IPS-NIHi7 (cell line): Measurements from ENCODE around the gene EEFSEC.

Source experiments
- DNase-seq: peaks from one replicate; pipeline ENCODE4 v3.0.0; 2012; ENCODE audit warnings: mixed read lengths; ENCODE audit errors: extremely low spot score

Gene EEFSEC

GRCh38 chr3:128285967-128286321, 132.7 kb downstream of the EEFSEC start:
- no peak for DNase-seq

- DNase-seq = no peak
Observed at GRCh38 chr3:128286691-128287090, 133.4 kb downstream of the EEFSEC start.

GRCh38 chr3:128287216-128287615, 133.9 kb downstream of the EEFSEC start:
- DNase-seq = no peak

DNA sequence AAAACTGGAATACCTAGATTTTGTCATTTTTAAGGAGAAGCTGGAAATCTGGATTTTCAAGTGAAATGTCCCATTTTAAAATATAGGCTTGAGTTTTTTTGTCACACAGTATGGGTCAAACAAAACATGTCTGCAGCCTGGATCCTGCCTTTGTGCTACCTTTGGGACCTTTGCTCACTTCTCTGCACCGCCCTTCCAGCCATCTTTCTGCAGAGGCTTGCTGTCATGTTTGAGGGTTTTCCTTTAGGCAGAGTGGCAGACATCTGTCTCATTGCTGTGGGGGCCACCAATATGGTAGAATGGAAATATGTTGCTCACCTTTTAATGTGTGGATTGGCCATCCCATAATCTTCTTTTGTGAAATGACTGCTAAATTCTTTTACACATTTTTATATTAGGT, 136.3 kb downstream of the EEFSEC start:
- no peak for DNase-seq

GRCh38 chr3:128290484-128290883, 137.2 kb downstream of the EEFSEC start:
- DNase-seq = no peak

GRCh38 chr3:128293930-128294329, 140.6 kb downstream of the EEFSEC start:
- no peak for DNase-seq

GRCh38 chr3:128294999-128295468, 141.8 kb downstream of the EEFSEC start:
- no peak for DNase-seq

DNA sequence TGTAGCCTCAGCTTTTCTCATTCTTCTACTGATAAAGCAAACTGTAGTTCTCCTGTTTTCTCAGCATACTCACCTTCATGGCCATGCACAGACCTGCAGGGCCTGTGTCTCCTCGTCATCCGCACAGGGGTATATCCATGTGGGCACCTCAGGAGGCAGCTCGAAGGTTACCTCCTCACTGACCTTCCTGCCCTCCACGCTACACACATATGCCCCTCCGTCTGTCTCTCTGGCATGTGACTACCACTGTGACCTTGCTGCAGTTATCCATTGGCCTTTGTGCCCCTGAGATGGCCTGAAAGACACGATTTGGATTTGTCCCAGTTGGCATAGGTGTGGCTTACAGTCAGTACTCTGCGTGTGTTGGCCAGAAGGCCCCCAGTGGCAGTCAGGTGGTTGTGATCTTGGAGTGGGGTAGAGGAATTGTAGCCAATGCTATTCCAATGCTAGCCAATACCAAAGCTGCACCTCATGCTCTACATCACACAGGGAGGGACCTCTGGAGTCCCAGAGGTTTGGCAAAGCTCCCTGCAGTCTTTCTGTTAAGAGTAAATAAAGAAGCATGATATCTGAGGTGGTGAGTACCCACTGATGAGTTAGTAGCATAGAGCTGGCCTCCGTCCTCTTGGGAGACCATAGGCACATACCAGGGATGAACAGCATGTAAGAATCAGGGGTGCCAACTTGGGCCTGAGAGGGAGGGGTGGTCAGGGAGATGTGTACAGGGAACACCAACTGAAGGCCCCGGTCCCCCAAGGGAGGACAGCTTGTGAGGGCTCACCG, 143.4 kb downstream of the EEFSEC start:
- no peak for DNase-seq

DNA sequence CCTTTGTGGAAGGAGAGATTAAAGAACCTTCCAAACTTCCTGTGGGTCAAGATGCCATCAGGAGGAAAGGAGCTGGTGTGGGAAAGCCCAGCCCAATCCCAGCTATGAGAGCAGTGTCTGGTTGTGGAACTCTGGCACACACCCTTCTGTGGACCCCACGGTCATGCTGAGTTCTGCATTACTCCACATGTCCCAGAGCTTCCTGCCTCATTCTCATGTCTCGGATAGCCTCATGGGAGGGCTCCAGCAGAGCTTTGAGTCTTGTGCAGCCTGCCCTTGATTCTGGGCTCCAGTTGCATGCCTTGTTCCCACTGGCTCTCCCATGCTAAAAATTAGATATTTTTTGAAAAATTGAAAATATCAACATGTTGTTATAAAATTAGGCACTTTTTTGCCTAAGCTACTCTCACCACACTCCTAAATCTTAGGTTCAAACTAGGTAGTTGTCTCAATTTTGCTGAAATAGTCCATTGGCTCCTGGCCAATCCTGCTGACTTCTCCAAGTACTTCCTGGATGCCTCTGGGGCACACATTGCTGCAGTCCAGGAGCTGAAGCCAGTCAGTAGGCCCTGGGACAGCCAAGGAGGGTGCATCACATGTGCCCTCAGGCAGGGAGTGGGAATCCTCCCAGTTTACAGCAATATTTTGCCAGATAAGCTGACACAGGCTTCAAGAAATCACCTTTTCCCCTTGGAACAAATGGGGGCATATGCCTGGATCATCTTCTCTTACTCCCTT, 144.3 kb downstream of the EEFSEC start:
- no peak for DNase-seq

DNA sequence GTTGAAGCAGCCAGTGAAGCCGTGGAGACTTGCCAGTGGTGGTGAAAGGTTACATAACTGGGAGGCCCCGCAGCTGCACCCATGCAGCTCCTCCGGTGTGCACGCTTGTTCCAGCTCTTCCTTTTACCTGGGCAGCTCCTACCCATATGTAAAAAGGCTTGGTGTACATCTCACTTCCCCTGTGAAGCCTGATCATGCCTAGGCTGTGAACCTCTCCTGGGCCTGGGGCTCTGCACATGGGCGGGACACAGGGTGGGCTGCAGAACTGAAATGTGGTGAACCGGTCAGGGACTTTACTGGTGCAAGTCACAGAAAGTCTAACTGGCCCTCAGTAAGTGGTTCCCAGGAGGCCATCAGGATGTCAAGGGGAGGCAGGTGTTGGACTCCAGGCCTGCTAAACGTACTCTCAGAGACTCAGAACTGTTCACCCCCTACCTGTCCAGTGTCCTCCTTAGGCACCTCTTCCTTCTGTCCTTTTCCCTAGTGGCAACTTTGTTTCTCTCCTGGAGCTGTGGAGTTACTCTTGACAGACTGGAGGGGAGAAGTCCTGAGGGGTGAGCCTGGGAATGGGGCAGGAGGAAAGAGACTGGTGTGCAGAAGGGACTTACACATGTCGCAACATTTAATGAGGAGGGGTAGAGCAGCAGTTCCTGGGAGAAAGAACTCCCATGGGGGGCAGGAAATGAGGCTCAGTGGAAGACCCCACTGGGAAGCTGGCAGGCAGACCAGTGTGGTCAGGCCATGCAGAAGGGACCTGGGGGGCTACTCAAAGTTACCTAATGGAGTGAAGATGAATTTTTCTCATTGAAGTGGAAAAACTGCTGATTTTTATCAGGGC, 148.1 kb downstream of the EEFSEC start:
- no peak for DNase-seq

DNA sequence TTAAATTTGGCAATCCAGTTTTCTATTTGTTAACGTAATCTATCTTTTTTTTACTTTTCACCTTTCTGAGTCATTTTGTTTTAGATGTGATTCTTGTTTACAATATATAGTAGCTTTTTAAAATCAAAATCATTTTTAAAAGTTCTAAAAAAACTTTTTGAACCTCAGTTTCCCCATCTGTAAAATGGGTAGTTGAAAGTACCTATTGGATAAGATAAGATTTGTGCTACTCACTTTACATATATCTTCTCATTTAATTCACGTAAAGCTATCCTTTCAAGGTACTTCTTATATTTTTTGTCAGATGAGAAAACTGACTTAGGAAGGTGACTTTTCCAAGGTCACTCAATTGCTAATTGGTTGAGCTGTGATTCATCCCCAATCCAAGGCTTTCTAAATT, 153.2 kb downstream of the EEFSEC start:
- DNase-seq = no peak

GRCh38 chr3:128307029-128307633, 153.8 kb downstream of the EEFSEC start:
- DNase-seq = no peak

DNA sequence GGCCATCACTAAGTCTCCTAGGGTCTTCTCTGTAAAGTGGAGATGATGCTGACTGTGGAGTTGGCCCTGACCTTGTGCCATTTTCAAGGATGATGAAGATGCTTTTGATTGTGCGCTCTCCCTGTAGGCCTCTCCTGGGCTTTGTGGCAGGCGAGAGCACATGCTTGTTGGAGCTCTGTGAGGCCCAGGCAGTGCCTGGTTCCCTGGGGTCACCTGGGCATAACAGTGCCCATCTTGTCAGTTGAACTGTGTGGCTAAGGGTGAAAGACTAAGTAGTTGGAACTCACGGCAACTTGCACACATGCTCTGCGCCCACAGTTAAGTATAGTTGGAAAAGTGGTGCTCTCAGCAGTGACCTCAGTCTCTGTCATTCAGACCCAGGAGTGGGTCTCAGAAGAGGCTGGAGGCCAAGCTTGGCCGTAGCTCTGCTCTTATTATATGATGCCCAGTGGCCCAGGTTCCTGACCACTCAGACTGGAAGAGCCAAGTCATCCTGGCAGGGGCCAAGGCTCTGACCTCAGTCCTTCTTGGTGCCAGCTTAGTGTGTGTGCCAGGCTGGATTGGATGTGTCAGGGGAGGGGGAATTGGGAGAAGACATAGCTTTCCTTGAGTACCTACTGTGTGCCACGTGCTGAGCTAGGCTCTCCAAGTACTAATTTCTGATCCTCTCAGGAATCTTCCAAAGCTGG, 154.6 kb downstream of the EEFSEC start:
- DNase-seq = no peak

GRCh38 chr3:128309026-128309425, 155.7 kb downstream of the EEFSEC start:
- no peak for DNase-seq

DNA sequence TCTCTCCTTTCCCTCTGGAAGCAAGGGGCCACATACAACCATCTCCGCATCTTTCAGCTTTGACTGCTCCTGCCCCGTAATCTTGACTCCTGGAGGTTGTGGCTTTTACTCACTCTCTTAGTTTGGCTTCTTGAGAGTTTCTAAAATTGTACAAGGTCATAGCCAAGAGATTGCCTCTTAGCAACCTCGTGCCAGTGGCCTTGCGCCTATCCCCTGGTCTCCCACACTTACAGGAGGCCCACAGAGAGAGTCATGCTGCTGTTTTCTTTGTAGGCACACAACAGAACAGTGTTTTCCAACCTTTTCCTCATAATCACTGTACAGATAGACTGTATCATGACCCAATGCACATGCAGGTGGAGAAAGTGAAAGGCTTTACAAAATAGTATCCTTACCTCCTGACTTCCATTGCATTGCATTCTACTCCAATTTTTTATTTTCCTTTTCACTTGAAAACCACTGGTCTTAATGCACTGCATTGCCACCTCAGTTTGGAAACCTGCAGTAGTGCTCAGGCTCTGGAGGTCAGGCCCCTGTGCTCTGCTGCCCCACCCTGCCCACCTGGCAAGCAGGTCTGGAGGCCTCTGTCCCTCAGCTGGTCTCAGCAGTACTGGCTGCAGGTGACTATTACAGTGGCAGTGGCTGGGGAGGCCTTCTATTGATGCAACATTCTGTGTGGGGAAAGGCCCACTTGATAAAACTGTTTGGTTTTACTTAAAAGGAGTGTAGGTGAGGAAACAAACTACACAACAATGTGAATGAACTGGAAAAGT, 157.2 kb downstream of the EEFSEC start:
- no peak for DNase-seq

GRCh38 chr3:128311441-128311844, 158.2 kb downstream of the EEFSEC start:
- DNase-seq = no peak

- DNase-seq = no peak
Observed at GRCh38 chr3:128312271-128312670, 159.0 kb downstream of the EEFSEC start.

DNA sequence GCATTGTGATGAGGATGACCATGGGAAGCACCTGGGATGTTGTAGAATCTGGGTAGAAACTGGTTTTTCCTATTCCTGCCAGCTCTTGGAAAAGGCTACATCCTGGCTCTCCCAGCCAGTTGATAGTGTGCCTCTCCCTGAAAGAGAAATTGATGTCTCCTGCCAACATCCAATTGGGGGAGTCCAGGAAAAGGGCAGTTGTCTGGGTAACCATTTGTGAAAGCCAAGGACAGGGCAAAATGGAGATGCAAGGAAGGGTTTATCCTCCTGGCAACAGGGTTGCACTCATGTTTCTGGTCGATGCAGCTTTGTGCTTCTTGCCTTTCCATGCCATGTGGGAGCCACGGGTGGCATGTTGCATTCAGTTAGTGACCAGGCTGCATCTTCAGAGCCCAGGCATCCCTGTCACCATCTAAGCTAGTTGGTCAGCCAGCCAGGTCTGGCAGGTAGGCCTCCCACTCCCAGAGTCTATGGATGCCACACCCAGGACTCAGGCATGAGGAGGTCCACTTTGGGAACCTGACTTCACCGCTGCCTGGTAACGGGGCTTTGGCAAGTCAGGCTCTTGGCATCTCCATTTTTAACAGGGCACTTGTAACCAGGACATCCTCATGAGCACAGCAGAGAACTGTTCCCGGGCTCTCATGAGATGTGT, 159.9 kb downstream of the EEFSEC start:
- no peak for DNase-seq

GRCh38 chr3:128313935-128314334, 160.7 kb downstream of the EEFSEC start:
- no peak for DNase-seq

GRCh38 chr3:128315313-128315712, 162.0 kb downstream of the EEFSEC start:
- no peak for DNase-seq
